Esophagus muscularis mucosa (tissue), 4 donors: ENCODE measurements around the gene BAZ2B.

Experiments used
- CTCF ChIP-seq, 3 experiments: fragments of 200-600 bp in 2 of 3; fragments of 450-650 bp in 1 of 3; sonication (generic) in 2 of 3; IDR thresholded peaks; one replicate each; pipeline ENCODE4 v1.5.1; 2017 to 2019; ENCODE audit warnings: antibody characterized with exemption in 3 of 3, mild to moderate bottlenecking in 2 of 3, moderate library complexity in 1 of 3
- EP300 ChIP-seq: sonication (generic); formaldehyde crosslinking; IDR thresholded peaks from one replicate; pipeline ENCODE4 v1.6.1; 2017; ENCODE audit warnings: antibody characterized with exemption
- POLR2A ChIP-seq: fragments of 450-650 bp; IDR thresholded peaks from one replicate; pipeline ENCODE4 v1.6.1; 2017; ENCODE audit warnings: antibody characterized with exemption, moderate library complexity, mild to moderate bottlenecking, low read depth
- POLR2AphosphoS5 ChIP-seq, 2 donors: sonication (generic); formaldehyde crosslinking; IDR thresholded peaks; one replicate each; pipeline ENCODE4 v1.6.1; 2017; ENCODE audit warnings: antibody characterized with exemption in 2 of 2

- TF ChIP-seq CTCF (IDR thresholded peaks at IDR 0.05) (no peak), POLR2A (no peak), POLR2AphosphoS5 (IDR thresholded peaks at IDR 0.05) (no peak), EP300 (no peak)
These were observed 160.9 kb downstream of the BAZ2B start for GRCh38 chr2:159455330-159455918.
